ENCODE data around the gene ZNF474. TPM values are rescaled to one million over a fixed set of nuclear protein-coding genes. Genes with fewer than 3 reads are reported as not detected.

ZNF474 gene
- total RNA-seq, 1 experiment from 2014 or later: not detected

GRCh38 chr5:122095158-122095557 is 34.2 kb upstream of the ZNF474 start:
- DNase-seq: no peak
- Histone ChIP-seq H4K20me1 (ENCODE audit: insufficient read depth, low read depth, low read length) (no peaks in the 10 kb centered on the region), H3K9ac (ENCODE audit: low read length) (no peak overlapping the region), H3K36me3 (ENCODE audit: insufficient read depth, low read length) (no peaks in the 10 kb centered on the region), H2AFZ (ENCODE audit: low read length) (no peak overlapping the region), H3K9me3 (ENCODE audit: low read length) (no peaks in the 10 kb centered on the region), H3K4me2 (ENCODE audit: low read depth, low read length, poor library complexity, severe bottlenecking) (no peak overlapping the region), H3K4me3 (ENCODE audit: low read length) (no peak overlapping the region), H3K27me3 (ENCODE audit: low read length) (no peaks in the 10 kb centered on the region), H3K27ac (ENCODE audit: low read length) (no peak overlapping the region), H3K79me2 (ENCODE audit: low read length) (no peaks in the 10 kb centered on the region), H3K4me1 (ENCODE audit: low read length) (no peaks in the 10 kb centered on the region), H3K9me2 (replicated peaks; ENCODE audit: insufficient read depth, low read length) (no peaks in the 10 kb centered on the region)

GRCh38 chr5:122097391-122097790 is 32.0 kb upstream of the ZNF474 start:
- H3K4me2 ChIP-seq (ENCODE audit: low read depth, low read length, poor library complexity, severe bottlenecking): no peak overlapping the region
- H3K27me3 ChIP-seq (ENCODE audit: low read length): no peaks in the 10 kb centered on the region
- no peak overlapping the region for H3K27ac ChIP-seq (ENCODE audit: low read length)
- H3K9me3 ChIP-seq (ENCODE audit: low read length): no peaks in the 10 kb centered on the region
- no peak overlapping the region for H3K4me3 ChIP-seq (ENCODE audit: low read length)
- H2AFZ ChIP-seq (ENCODE audit: low read length): no peak overlapping the region
- no peak overlapping the region for H3K9ac ChIP-seq (ENCODE audit: low read length)
- no peak for DNase-seq
- H3K9me2 ChIP-seq (replicated peaks; ENCODE audit: insufficient read depth, low read length): no peaks in the 10 kb centered on the region
- no peaks in the 10 kb centered on the region for H3K4me1 ChIP-seq (ENCODE audit: low read length)
- no peaks in the 10 kb centered on the region for H3K79me2 ChIP-seq (ENCODE audit: low read length)
- no peaks in the 10 kb centered on the region for H3K36me3 ChIP-seq (ENCODE audit: insufficient read depth, low read length)
- no peaks in the 10 kb centered on the region for H4K20me1 ChIP-seq (ENCODE audit: insufficient read depth, low read depth, low read length)

GRCh38 chr5:122099060-122099790 is 30.1 kb upstream of the ZNF474 start:
- Histone ChIP-seq H3K27ac (ENCODE audit: low read length) (no peak overlapping the region), H3K9ac (ENCODE audit: low read length) (no peak overlapping the region), H4K20me1 (ENCODE audit: insufficient read depth, low read depth, low read length) (no peaks in the 10 kb centered on the region), H3K36me3 (ENCODE audit: insufficient read depth, low read length) (no peaks in the 10 kb centered on the region), H3K27me3 (ENCODE audit: low read length) (no peaks in the 10 kb centered on the region), H3K4me1 (ENCODE audit: low read length) (no peaks in the 10 kb centered on the region), H3K4me3 (ENCODE audit: low read length) (no peak overlapping the region), H3K79me2 (ENCODE audit: low read length) (no peaks in the 10 kb centered on the region), H3K9me2 (replicated peaks; ENCODE audit: insufficient read depth, low read length) (no peaks in the 10 kb centered on the region), H2AFZ (ENCODE audit: low read length) (no peak overlapping the region), H3K9me3 (ENCODE audit: low read length) (no peaks in the 10 kb centered on the region), H3K4me2 (ENCODE audit: low read depth, low read length, poor library complexity, severe bottlenecking) (no peak overlapping the region)
- DNase-seq: no peak

GRCh38 chr5:122101636-122102285 is 27.6 kb upstream of the ZNF474 start:
- Histone ChIP-seq H3K4me2 (ENCODE audit: low read depth, low read length, poor library complexity, severe bottlenecking) (no peak overlapping the region), H3K79me2 (ENCODE audit: low read length) (no peaks in the 10 kb centered on the region), H3K9me3 (ENCODE audit: low read length) (no peaks in the 10 kb centered on the region), H4K20me1 (ENCODE audit: insufficient read depth, low read depth, low read length) (no peaks in the 10 kb centered on the region), H3K27me3 (ENCODE audit: low read length) (no peaks in the 10 kb centered on the region), H3K27ac (ENCODE audit: low read length) (no peak overlapping the region), H2AFZ (ENCODE audit: low read length) (no peak overlapping the region), H3K4me1 (ENCODE audit: low read length) (no peaks in the 10 kb centered on the region), H3K9me2 (replicated peaks; ENCODE audit: insufficient read depth, low read length) (no peaks in the 10 kb centered on the region), H3K36me3 (ENCODE audit: insufficient read depth, low read length) (no peaks in the 10 kb centered on the region), H3K4me3 (ENCODE audit: low read length) (no peak overlapping the region), H3K9ac (ENCODE audit: low read length) (no peak overlapping the region)
- DNase-seq: peak; percentile 80

- no peaks in the 10 kb centered on the region for H3K27me3 ChIP-seq (ENCODE audit: low read length)
- H3K9me3 ChIP-seq (ENCODE audit: low read length): no peaks in the 10 kb centered on the region
- H4K20me1 ChIP-seq (ENCODE audit: insufficient read depth, low read depth, low read length): no peaks in the 10 kb centered on the region
- H3K36me3 ChIP-seq (ENCODE audit: insufficient read depth, low read length): no peaks in the 10 kb centered on the region
- no peak overlapping the region for H2AFZ ChIP-seq (ENCODE audit: low read length)
- no peaks in the 10 kb centered on the region for H3K9me2 ChIP-seq (replicated peaks; ENCODE audit: insufficient read depth, low read length)
- H3K79me2 ChIP-seq (ENCODE audit: low read length): no peaks in the 10 kb centered on the region
- no peaks in the 10 kb centered on the region for H3K4me1 ChIP-seq (ENCODE audit: low read length)
- H3K4me2 ChIP-seq (ENCODE audit: low read depth, low read length, poor library complexity, severe bottlenecking): no peak overlapping the region
- H3K4me3 ChIP-seq (ENCODE audit: low read length): no peak overlapping the region
- no peak overlapping the region for H3K9ac ChIP-seq (ENCODE audit: low read length)
- no peak for DNase-seq
- H3K27ac ChIP-seq (ENCODE audit: low read length): no peak overlapping the region
Measured at GRCh38 chr5:122102825-122103224, 26.5 kb upstream of the ZNF474 start.

- no peak overlapping the region for H3K4me2 ChIP-seq (ENCODE audit: low read depth, low read length, poor library complexity, severe bottlenecking)
- H3K9me3 ChIP-seq (ENCODE audit: low read length): no peaks in the 10 kb centered on the region
- H3K36me3 ChIP-seq (ENCODE audit: insufficient read depth, low read length): no peaks in the 10 kb centered on the region
- H3K27me3 ChIP-seq (ENCODE audit: low read length): no peaks in the 10 kb centered on the region
- no peaks in the 10 kb centered on the region for H3K79me2 ChIP-seq (ENCODE audit: low read length)
- no peak overlapping the region for H2AFZ ChIP-seq (ENCODE audit: low read length)
- H3K4me3 ChIP-seq (ENCODE audit: low read length): no peak overlapping the region
- H3K4me1 ChIP-seq (ENCODE audit: low read length): no peaks in the 10 kb centered on the region
- H3K9ac ChIP-seq (ENCODE audit: low read length): no peak overlapping the region
- H4K20me1 ChIP-seq (ENCODE audit: insufficient read depth, low read depth, low read length): no peaks in the 10 kb centered on the region
- no peak for DNase-seq
- no peak overlapping the region for H3K27ac ChIP-seq (ENCODE audit: low read length)
- H3K9me2 ChIP-seq (replicated peaks; ENCODE audit: insufficient read depth, low read length): no peaks in the 10 kb centered on the region
Measured at GRCh38 chr5:122105909-122106308, 23.4 kb upstream of the ZNF474 start.

- H3K79me2 ChIP-seq (ENCODE audit: low read length): no peaks in the 10 kb centered on the region
- no peaks in the 10 kb centered on the region for H3K4me1 ChIP-seq (ENCODE audit: low read length)
- no peaks in the 10 kb centered on the region for H3K9me2 ChIP-seq (replicated peaks; ENCODE audit: insufficient read depth, low read length)
- H2AFZ ChIP-seq (ENCODE audit: low read length): no peak overlapping the region
- no peak for DNase-seq
- H3K9ac ChIP-seq (ENCODE audit: low read length): no peak overlapping the region
- no peaks in the 10 kb centered on the region for H3K27me3 ChIP-seq (ENCODE audit: low read length)
- no peak overlapping the region for H3K4me2 ChIP-seq (ENCODE audit: low read depth, low read length, poor library complexity, severe bottlenecking)
- H3K36me3 ChIP-seq (ENCODE audit: insufficient read depth, low read length): no peaks in the 10 kb centered on the region
- H4K20me1 ChIP-seq (ENCODE audit: insufficient read depth, low read depth, low read length): no peaks in the 10 kb centered on the region
- H3K27ac ChIP-seq (ENCODE audit: low read length): no peak overlapping the region
- no peaks in the 10 kb centered on the region for H3K9me3 ChIP-seq (ENCODE audit: low read length)
- H3K4me3 ChIP-seq (ENCODE audit: low read length): no peak overlapping the region
Measured at GRCh38 chr5:122107016-122107415, 22.3 kb upstream of the ZNF474 start.

- H4K20me1 ChIP-seq (ENCODE audit: insufficient read depth, low read depth, low read length): no peaks in the 10 kb centered on the region
- H3K4me2 ChIP-seq (ENCODE audit: low read depth, low read length, poor library complexity, severe bottlenecking): no peak overlapping the region
- H3K36me3 ChIP-seq (ENCODE audit: insufficient read depth, low read length): no peaks in the 10 kb centered on the region
- H2AFZ ChIP-seq (ENCODE audit: low read length): no peak overlapping the region
- no peaks in the 10 kb centered on the region for H3K27me3 ChIP-seq (ENCODE audit: low read length)
- no peak overlapping the region for H3K4me3 ChIP-seq (ENCODE audit: low read length)
- no peaks in the 10 kb centered on the region for H3K79me2 ChIP-seq (ENCODE audit: low read length)
- no peaks in the 10 kb centered on the region for H3K9me2 ChIP-seq (replicated peaks; ENCODE audit: insufficient read depth, low read length)
- H3K9me3 ChIP-seq (ENCODE audit: low read length): no peaks in the 10 kb centered on the region
- DNase-seq: no peak
- H3K27ac ChIP-seq (ENCODE audit: low read length): no peak overlapping the region
- no peak overlapping the region for H3K9ac ChIP-seq (ENCODE audit: low read length)
- no peaks in the 10 kb centered on the region for H3K4me1 ChIP-seq (ENCODE audit: low read length)
Measured at GRCh38 chr5:122110987-122111386, 18.4 kb upstream of the ZNF474 start.

Measured in Karpas-422 (cell line).